Cerebellar cortex (tissue), 1 donor: ENCODE data around the gene TWIST1.

Source experiments
- DNase-seq: peaks from one replicate; pipeline ENCODE4 v3.0.0-alpha.2; 2015; ENCODE audit warnings: low spot score

The TWIST1 gene

GRCh38 chr7:19094598-19095352 lies 22.7 kb downstream of the TWIST1 start:
- DNase-seq: no peak

DNA sequence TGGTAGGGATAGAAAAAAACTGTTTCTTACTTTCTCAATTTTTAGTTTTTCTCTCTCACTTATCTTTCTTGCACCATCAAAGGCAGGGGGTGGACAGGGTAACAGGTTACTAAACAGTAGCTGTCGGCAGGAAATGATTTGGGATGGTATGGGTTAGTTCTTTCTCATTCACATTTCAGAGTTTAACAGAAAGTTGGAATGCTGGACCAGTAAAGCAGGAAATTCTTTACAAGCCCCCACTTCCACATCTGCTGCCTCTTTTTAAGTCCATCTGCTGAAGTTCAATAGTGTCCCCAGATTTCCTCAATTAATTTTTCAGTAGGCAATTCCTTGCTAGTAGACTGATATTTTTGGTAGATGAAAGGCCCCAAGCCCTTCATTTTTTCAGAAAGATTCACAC lies 23.3 kb downstream of the TWIST1 start:
- DNase-seq: no peak

DNA sequence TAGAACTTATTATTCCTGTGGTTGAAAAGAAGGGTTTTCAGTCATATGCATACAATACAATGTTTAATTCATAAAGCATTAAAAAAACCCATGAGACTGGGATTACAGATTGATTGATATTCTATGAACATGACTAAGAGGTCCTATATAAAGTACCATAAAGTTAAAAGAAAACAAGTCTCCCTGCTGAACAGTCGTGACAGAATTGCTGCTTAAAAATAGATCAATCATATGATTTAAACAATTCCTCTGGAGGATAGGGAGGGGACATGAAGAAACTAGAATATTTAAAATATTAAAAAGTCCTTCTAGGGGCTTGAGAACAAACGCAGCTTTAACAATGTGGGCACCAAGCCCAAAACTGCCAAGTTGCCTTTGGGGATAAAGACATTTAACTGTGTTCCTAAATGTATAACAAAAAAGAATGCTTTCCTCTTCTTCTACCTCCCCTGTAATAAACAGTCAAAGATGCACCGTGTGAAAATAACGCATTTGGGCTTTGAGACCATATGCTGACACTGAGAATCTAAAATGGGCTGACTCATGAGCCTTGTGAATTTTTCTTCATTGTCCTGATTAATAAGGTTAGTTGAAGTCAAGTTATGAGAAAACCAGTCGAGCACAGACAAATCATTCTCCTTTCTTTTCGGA lies 25.8 kb downstream of the TWIST1 start:
- DNase-seq: no peak

GRCh38 chr7:19090526-19090925 lies 26.9 kb downstream of the TWIST1 start:
- DNase-seq: no peak

DNA sequence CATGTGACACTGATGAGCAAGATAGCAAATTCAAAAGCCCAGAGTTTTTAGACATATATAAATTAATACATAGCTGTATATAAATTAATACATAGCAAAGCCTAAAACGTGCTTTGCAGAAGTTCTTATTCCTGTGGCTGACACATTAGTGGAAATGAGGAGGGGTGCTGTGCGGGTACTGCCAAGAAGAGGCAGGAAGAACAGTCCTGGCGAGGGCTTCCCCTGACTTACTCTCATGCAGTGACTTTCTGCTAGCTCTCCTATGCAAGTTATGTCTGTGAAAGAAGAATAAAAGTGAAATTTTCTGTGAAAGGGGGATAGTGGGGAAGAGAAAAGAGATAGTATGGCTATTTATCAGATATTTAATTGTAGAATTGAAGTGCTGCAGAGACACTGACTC lies 27.6 kb downstream of the TWIST1 start:
- DNase-seq: no peak

GRCh38 chr7:19089378-19089777 lies 28.1 kb downstream of the TWIST1 start:
- no peak for DNase-seq

DNA sequence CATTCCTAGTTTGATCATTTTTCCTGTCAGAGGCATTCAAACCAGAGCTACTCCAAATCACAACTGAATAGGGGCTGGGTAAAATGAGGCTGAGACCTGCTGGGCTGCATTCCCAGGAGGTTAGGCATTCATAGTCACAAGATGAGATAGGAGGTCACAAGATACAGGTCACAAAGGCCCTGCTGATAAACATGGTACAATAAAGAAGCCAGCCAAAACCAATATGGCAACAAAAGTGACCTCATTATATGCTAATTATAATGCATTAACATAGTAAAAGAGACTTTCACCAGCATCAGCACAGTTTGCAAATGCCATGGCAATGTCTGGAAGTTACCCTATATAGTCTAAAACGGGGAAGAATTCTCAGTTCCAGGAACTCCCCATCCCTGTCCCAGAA lies 37.3 kb downstream of the TWIST1 start:
- DNase-seq: no peak

DNA sequence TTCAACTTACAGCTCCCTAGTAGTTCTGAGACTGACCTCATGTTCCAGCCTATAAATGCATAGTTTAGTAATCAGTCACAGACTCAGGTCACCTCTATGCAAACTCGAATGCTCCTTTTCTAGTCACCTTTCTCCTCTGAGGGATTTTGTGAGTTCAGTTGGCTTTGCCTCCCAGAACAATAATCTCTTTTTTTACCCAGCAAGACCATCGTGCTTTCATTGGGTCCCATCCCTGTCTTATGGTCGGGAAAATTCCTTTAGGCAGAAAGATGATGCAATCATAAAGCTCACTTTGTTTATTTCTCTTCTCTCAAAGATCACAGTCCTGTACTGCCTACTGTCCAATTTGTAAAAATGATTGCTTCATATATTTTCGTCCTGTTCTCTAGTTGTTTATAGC lies 38.4 kb downstream of the TWIST1 start:
- DNase-seq: no peak

DNA sequence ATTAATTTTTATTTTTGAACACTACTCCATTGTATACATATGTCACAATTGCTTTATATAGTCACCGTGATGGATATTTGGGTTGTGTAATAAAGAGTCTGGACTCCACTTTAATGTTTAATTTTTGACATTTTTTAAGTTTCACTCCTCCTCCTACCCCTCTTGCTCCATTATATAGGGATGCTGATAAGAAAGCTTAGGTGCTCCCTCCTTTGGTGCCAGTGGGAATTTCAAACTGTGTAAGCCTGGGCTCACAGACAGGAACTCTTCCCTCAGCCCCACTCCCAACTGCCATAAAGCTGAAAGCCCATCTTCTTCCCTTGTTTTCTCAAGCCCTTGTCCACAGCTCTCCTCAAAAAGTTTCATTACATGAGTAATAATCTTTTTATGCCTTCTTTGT lies 47.6 kb downstream of the TWIST1 start:
- no peak for DNase-seq

DNA sequence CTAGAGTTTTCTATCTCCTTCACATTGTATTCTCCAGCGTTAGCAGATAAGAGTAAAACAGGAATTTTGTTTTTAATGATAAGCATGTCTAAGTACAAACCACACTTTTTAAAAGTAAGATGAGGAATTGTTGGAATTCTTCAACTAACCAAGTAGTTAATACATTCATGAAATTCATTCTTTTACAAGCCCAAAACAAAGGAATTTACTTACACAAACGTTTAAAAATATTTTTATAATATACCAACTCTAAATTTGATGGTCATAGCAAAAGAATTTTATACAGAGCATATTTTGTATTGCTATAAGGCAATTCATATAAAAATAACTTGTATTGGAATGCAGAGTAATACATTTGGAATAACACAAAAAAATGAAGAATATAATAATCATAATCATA lies 51.3 kb downstream of the TWIST1 start:
- no peak for DNase-seq
